22Rv1 (cell line): ENCODE results near the gene LDLRAD4.

ENCODE experiments used
- H3K27ac ChIP-seq: fragments of 450-650 bp; 2 replicates; pipeline ENCODE4 v1.5.1; 2017
- CTCF ChIP-seq: fragments of 450-650 bp; IDR thresholded peaks from 2 replicates; pipeline ENCODE4 v1.5.1; 2017; ENCODE audit warnings: mild to moderate bottlenecking
- ZFX ChIP-seq: fragments of 450-650 bp; IDR thresholded peaks from 2 replicates; pipeline ENCODE4 v1.6.1; 2017; ENCODE audit warnings: antibody characterized with exemption, borderline replicate concordance

The LDLRAD4 gene

GRCh38 chr18:13235981-13236380 is 17.4 kb downstream of the LDLRAD4 start:
- no peak for TF ChIP-seq CTCF
- TF ChIP-seq ZFX = no peak
- H3K27ac ChIP-seq = no peak overlapping the region

- no peak for TF ChIP-seq CTCF
- TF ChIP-seq ZFX = no peak
These were observed 17.9 kb downstream of the LDLRAD4 start for GRCh38 chr18:13236411-13236810.

GRCh38 chr18:13237073-13237472 is 18.5 kb downstream of the LDLRAD4 start:
- TF ChIP-seq ZFX (no peak), CTCF (no peak)
- H3K27ac ChIP-seq = no peak overlapping the region

More at GRCh38 chr18:13236411-13236810, 17.9 kb downstream of the LDLRAD4 start:
- no peak overlapping the region for H3K27ac ChIP-seq

GRCh38 chr18:13237641-13238040 is 19.1 kb downstream of the LDLRAD4 start:
- H3K27ac ChIP-seq = no peak overlapping the region
- no peak for TF ChIP-seq ZFX
- TF ChIP-seq CTCF = no peak

GRCh38 chr18:13239171-13239956 is 20.8 kb downstream of the LDLRAD4 start:
- TF ChIP-seq CTCF (no peak), ZFX (no peak)
- no peak overlapping the region for H3K27ac ChIP-seq

GRCh38 chr18:13240060-13240725 is 21.6 kb downstream of the LDLRAD4 start:
- TF ChIP-seq CTCF = no peak
- no peak for TF ChIP-seq ZFX
- no peak overlapping the region for H3K27ac ChIP-seq
